HepG2 (cell line): ENCODE data around the gene CSKMT. TPM values are rescaled to one million over a fixed set of nuclear protein-coding genes. Genes with fewer than 3 reads are reported as not detected.
A peak's percentile ranks its signal among the peaks of the same experiment; 100 is the strongest.

Experiments
- CREM ChIP-seq, 2 experiments: sonication (generic) in 1 of 2; formaldehyde crosslinking in 1 of 2; IDR thresholded peaks; 2 replicates each; pipeline versions ENCODE4 v1.4.0 to v1.6.1; 2016 to 2020; ENCODE audit warnings: antibody characterized with exemption in 1 of 2, mild to moderate bottlenecking in 1 of 2, missing genetic modification reagents in 1 of 2
- ELF3 ChIP-seq: IDR thresholded peaks from 2 replicates; pipeline ENCODE4 v1.6.1; 2016; ENCODE audit warnings: missing genetic modification reagents, missing compliant biosample characterization
- GABPA ChIP-seq, 2 experiments: IDR thresholded peaks; 2 replicates each; pipeline ENCODE4 v1.6.1; 2011 to 2016; ENCODE audit warnings: low read depth in 2 of 2, low read length in 1 of 2, missing biosample characterization in 1 of 2, missing genetic modification characterization in 1 of 2
- GABPB1 ChIP-seq: IDR thresholded peaks from 2 replicates; pipeline ENCODE4 v1.6.1; 2016; ENCODE audit warnings: mild to moderate bottlenecking, missing genetic modification reagents, moderate library complexity, missing compliant biosample characterization
- HES4 ChIP-seq: sonication (generic); formaldehyde crosslinking; IDR thresholded peaks from 2 replicates; pipeline ENCODE4 v1.9.0; 2021; ENCODE audit warnings: mild to moderate bottlenecking, missing genetic modification reagents, borderline replicate concordance
- HIVEP1 ChIP-seq: sonication (generic); formaldehyde crosslinking; IDR thresholded peaks from 2 replicates; pipeline ENCODE4 v1.4.0; 2020; ENCODE audit warnings: mild to moderate bottlenecking, missing genetic modification reagents
- HNF1B ChIP-seq: sonication (generic); formaldehyde crosslinking; IDR thresholded peaks from 2 replicates; pipeline ENCODE4 v1.5.1; 2020; ENCODE audit warnings: mild to moderate bottlenecking, moderate library complexity, missing genetic modification reagents
- KDM2A ChIP-seq: sonication (generic); formaldehyde crosslinking; IDR thresholded peaks from 2 replicates; pipeline ENCODE4 v1.4.0; 2020; ENCODE audit warnings: low read depth, missing genetic modification reagents, borderline replicate concordance
- MTA3 ChIP-seq: sonication (generic); formaldehyde crosslinking; IDR thresholded peaks from 2 replicates; pipeline ENCODE4 v1.4.0; 2020; ENCODE audit warnings: missing genetic modification reagents
- NCOA2 ChIP-seq: sonication (generic); formaldehyde crosslinking; IDR thresholded peaks from 2 replicates; pipeline ENCODE4 v1.8.0; 2022; ENCODE audit warnings: inconsistent platforms
- NFYB ChIP-seq: sonication (generic); formaldehyde crosslinking; IDR thresholded peaks from 2 replicates; pipeline ENCODE4 v1.4.0; 2020; ENCODE audit warnings: missing genetic modification reagents
- NR2F1 ChIP-seq, 2 experiments: fragments of 450-650 bp in 1 of 2; formaldehyde crosslinking in 1 of 2; IDR thresholded peaks; 2 replicates each; pipeline versions ENCODE4 v1.5.0 to v1.6.1; 2016 to 2020; ENCODE audit warnings: mild to moderate bottlenecking in 1 of 2, missing compliant biosample characterization in 1 of 2, missing genetic modification reagents in 1 of 2, moderate library complexity in 1 of 2
- PITX1 ChIP-seq: sonication (generic); formaldehyde crosslinking; IDR thresholded peaks from 2 replicates; pipeline ENCODE4 v1.5.1; 2020; ENCODE audit warnings: mild to moderate bottlenecking, missing genetic modification reagents
- REPIN1 ChIP-seq: sonication (generic); formaldehyde crosslinking; IDR thresholded peaks from 2 replicates; pipeline ENCODE4 v1.8.0; 2022; ENCODE audit warnings: missing genetic modification reagents, low read depth, mild to moderate bottlenecking, borderline replicate concordance
- SKI ChIP-seq: fragments of 450-650 bp; IDR thresholded peaks from one replicate; pipeline ENCODE4 v1.6.1; 2018; ENCODE audit warnings: mild to moderate bottlenecking; ENCODE audit not compliant: partially characterized antibody
- SRY ChIP-seq: sonication (generic); formaldehyde crosslinking; IDR thresholded peaks from 2 replicates; pipeline ENCODE4 v1.8.0; 2022; ENCODE audit warnings: mild to moderate bottlenecking, missing genetic modification reagents
- ZNF34 ChIP-seq: sonication (generic); formaldehyde crosslinking; IDR thresholded peaks from 2 replicates; pipeline ENCODE4 v1.4.0; 2020; ENCODE audit warnings: mild to moderate bottlenecking, missing genetic modification reagents, borderline replicate concordance
- ZNF446 ChIP-seq: sonication (generic); formaldehyde crosslinking; IDR thresholded peaks from 2 replicates; pipeline ENCODE4 v1.5.0; 2020; ENCODE audit warnings: mild to moderate bottlenecking, missing genetic modification reagents
- ZNF616 ChIP-seq: sonication (generic); formaldehyde crosslinking; IDR thresholded peaks from 2 replicates; pipeline ENCODE4 v1.5.0; 2020; ENCODE audit warnings: low read depth, mild to moderate bottlenecking, missing genetic modification reagents
- ZNF709 ChIP-seq: sonication (generic); formaldehyde crosslinking; IDR thresholded peaks from 2 replicates; pipeline ENCODE4 v1.5.0; 2020; ENCODE audit warnings: mild to moderate bottlenecking, missing genetic modification reagents
- ZNF746 ChIP-seq: sonication (generic); formaldehyde crosslinking; IDR thresholded peaks from 2 replicates; pipeline ENCODE4 v1.8.0; 2022; ENCODE audit warnings: mild to moderate bottlenecking, missing genetic modification reagents
- ZSCAN31 ChIP-seq: sonication (generic); formaldehyde crosslinking; IDR thresholded peaks from 2 replicates; pipeline ENCODE4 v1.5.0; 2020; ENCODE audit warnings: low read depth, mild to moderate bottlenecking, missing genetic modification reagents
- polyA plus RNA-seq, 8 experiments: library from polyadenylated mRNA; depleted of rRNA in 3 of 8; stranded (reverse) in 7 of 8; unstranded in 1 of 8; fragments of >200 nt; fragmentation: Illumina TruSeq in 4 of 8; extraction: Trizol in 4 of 8; gene quantifications; 2 replicates each; pipeline versions ENCODE4 v1.2.1 to v1.2.3, GENCODE V29; 2011 to 2016; ENCODE audit warnings: low read depth in 4 of 8, missing spikeins in 1 of 8, mixed read lengths in 1 of 8; ENCODE audit not compliant: insufficient read depth in 1 of 8
- total RNA-seq, 5 experiments: library from RNA; depleted of rRNA; stranded (reverse); fragments of >200 nt; fragmentation: Illumina TruSeq; extraction: Trizol; gene quantifications; 2 replicates each; pipeline ENCODE4 v1.2.3, GENCODE V29; 2016; ENCODE audit warnings: low read depth in 1 of 5
- TF ChIP-seq, protein P1 (sequence below): sonication (generic); formaldehyde crosslinking; conservative IDR thresholded peaks from 2 replicates; pipeline ENCODE4 v1.4.0; 2020; ENCODE audit warnings: mild to moderate bottlenecking, missing genetic modification reagents, moderate library complexity

The CSKMT gene
- total and polyA plus RNA-seq, 2 of the 13 experiments (the other 11 are each of a cell fraction or from before 2014, with no cell fraction given) = 7.6 to 31.8 TPM

DNA sequence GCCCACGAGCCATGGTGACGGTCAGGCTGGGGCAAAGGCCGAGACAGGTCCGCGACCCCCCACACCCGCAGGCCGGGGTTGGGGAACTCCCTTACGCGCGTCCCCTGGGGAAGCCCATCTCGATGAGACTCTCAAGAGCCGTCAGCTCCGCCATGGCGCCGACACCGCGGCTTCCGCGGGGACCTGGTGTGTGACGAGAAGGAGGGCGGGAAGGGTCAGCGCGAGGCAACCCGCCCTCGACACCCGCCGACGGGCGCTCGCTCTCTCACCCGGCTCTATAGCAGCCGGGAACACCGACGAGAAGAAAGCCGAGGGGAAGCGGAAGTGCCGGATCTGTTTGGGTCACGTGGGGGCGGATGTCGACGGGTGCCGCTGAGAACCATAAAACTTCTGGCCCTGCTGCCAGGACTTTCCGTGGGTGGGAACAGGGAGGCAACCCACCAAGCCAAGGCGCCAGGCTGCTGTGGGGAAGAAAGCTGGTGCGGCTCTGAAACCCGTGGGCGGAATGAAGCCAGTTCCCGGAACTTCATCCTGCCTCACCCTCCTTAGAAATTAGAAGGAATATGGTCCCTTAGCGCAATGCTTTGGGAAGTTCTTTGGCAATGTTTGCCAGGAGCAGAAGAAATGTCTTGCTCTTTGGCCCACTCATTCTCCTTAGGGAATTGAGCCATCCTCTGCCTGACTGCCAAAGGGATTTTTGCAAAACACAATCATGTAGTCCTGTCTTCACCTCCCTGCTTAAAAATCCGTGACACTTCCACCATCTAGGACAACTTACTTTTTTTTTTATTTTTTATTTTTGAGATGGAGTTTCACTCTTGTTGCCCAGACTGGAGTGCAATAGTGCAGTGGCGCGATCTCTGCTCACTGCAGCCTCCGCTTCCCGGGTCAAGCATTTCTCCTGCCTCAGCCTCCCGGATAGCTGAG lies 13.9 kb downstream of the CSKMT start, which contains the start of gene UBXN1 (continued):
- TF ChIP-seq, protein P1, sequence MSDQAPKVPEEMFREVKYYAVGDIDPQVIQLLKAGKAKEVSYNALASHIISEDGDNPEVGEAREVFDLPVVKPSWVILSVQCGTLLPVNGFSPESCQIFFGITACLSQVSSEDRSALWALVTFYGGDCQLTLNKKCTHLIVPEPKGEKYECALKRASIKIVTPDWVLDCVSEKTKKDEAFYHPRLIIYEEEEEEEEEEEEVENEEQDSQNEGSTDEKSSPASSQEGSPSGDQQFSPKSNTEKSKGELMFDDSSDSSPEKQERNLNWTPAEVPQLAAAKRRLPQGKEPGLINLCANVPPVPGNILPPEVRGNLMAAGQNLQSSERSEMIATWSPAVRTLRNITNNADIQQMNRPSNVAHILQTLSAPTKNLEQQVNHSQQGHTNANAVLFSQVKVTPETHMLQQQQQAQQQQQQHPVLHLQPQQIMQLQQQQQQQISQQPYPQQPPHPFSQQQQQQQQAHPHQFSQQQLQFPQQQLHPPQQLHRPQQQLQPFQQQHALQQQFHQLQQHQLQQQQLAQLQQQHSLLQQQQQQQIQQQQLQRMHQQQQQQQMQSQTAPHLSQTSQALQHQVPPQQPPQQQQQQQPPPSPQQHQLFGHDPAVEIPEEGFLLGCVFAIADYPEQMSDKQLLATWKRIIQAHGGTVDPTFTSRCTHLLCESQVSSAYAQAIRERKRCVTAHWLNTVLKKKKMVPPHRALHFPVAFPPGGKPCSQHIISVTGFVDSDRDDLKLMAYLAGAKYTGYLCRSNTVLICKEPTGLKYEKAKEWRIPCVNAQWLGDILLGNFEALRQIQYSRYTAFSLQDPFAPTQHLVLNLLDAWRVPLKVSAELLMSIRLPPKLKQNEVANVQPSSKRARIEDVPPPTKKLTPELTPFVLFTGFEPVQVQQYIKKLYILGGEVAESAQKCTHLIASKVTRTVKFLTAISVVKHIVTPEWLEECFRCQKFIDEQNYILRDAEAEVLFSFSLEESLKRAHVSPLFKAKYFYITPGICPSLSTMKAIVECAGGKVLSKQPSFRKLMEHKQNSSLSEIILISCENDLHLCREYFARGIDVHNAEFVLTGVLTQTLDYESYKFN = 0 out of 2 replicates have a peak, but pooled peaks have one; percentile 22
- TF ChIP-seq GABPA (IDR thresholded peaks at IDR 0.05; ENCODE audit: low read depth, low read length) (peak; percentile 90), GABPA (CRISPR knock-in tag; IDR thresholded peaks at IDR 0.05; ENCODE audit: low read depth) (peak; percentile 97), GABPB1 (CRISPR knock-in tag) (peak; percentile 98), PITX1 (CRISPR knock-in tag) (peak; percentile 63; the same call in 1 of the 2 replicates), SKI (no peak), HIVEP1 (CRISPR knock-in tag) (peak; percentile 90), ZNF616 (CRISPR knock-in tag) (peak; percentile 56; the same call in 1 of the 2 replicates), ZNF34 (CRISPR knock-in tag) (no peak), HNF1B (peak; percentile 63; the same call in 1 of the 2 replicates), ZSCAN31 (peak; percentile 69), NCOA2 (CRISPR knock-in tag) (peak; percentile 52), ZNF746 (peak; percentile 61; the same call in 1 of the 2 replicates), NFYB (CRISPR knock-in tag) (peak; percentile 43; the same call in 1 of the 2 replicates), ZNF709 (CRISPR knock-in tag) (0 out of 2 replicates have a peak, but pooled peaks have one; percentile 31), MTA3 (CRISPR knock-in tag) (no peak), SRY (CRISPR knock-in tag) (0 out of 2 replicates have a peak, but pooled peaks have one; percentile 66), NR2F1 (CRISPR knock-in tag; IDR thresholded peaks at IDR 0.05) (peak in 1 of 2 experiments; percentile 33; a peak in 1 of 4 replicates), REPIN1 (CRISPR knock-in tag) (peak; percentile 85; the same call in 1 of the 2 replicates), HES4 (CRISPR knock-in tag) (no peak), ZNF446 (CRISPR knock-in tag) (0 out of 2 replicates have a peak, but pooled peaks have one; percentile 42), ELF3 (CRISPR knock-in tag) (peak; percentile 82), KDM2A (CRISPR knock-in tag) (peak; percentile 85), CREM (IDR thresholded peaks at IDR 0.05) (peak; percentile 70; the same call in 1 of the 2 replicates), CREM (CRISPR knock-in tag; IDR thresholded peaks at IDR 0.05) (no peak)
